CD4-positive, alpha-beta T cell treated with Interleukin-21 for 1 hour (primary cell): ENCODE results near the gene ZNF385C.
"Not testable (repeated sequence)": the region's sequence is repeated elsewhere in the genome, so short reads cannot be mapped to it uniquely, and the experiment has no call there.

Source experiments
- DNase-seq: peaks from one replicate; pipeline ENCODE4 v3.0.0-alpha.2; 2020

ZNF385C gene

GRCh38 chr17:42042598-42043319, 55.5 kb downstream of the ZNF385C start:
- DNase-seq, result no peak

DNA sequence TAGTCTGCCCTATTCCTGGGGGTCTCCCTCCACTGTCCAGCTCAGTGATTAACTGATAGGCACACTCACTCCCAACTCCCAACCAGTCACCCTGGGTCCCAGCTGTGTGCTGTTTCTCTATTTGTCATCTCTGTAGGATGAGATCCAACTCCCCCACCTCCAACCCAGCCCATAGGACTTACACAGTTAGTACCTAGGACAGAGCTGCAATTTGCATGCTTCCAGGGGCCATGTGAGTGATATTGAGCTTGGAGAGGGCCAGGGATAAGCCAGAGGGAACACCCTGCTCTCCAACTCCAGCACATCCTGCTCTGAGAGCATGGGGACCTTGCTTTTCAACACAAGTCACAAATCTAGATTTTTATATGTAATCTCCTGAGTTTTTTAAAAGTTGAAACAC, 56.7 kb downstream of the ZNF385C start:
- no peak for DNase-seq

GRCh38 chr17:42040818-42041217, 57.5 kb downstream of the ZNF385C start:
- no peak for DNase-seq

GRCh38 chr17:42039794-42040763, 58.2 kb downstream of the ZNF385C start:
- no peak for DNase-seq

GRCh38 chr17:42038221-42038973, 59.9 kb downstream of the ZNF385C start:
- DNase-seq, result no peak

GRCh38 chr17:42034059-42034458, 64.2 kb downstream of the ZNF385C start:
- DNase-seq, result no peak

GRCh38 chr17:42031584-42031983, 66.7 kb downstream of the ZNF385C start:
- no peak for DNase-seq

GRCh38 chr17:42028791-42029127, 69.5 kb downstream of the ZNF385C start:
- no peak for DNase-seq

- no peak for DNase-seq
These were observed 70.1 kb downstream of the ZNF385C start for GRCh38 chr17:42027961-42028790.

DNA sequence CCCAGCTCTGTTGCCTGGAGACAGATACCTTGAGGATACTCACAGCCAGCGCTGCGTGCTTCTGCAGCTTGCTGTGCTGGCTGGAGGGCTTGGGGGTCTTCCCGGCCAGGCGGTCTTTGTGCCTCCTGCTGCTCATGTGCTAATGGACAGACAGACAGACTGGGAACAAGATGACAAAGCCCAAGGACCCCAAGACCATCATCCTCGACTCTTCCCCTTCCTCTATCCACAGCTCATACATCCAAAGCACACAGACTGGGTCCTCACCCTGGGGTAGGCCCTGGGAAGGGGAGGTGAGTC, 70.7 kb downstream of the ZNF385C start:
- DNase-seq, result no peak

DNA sequence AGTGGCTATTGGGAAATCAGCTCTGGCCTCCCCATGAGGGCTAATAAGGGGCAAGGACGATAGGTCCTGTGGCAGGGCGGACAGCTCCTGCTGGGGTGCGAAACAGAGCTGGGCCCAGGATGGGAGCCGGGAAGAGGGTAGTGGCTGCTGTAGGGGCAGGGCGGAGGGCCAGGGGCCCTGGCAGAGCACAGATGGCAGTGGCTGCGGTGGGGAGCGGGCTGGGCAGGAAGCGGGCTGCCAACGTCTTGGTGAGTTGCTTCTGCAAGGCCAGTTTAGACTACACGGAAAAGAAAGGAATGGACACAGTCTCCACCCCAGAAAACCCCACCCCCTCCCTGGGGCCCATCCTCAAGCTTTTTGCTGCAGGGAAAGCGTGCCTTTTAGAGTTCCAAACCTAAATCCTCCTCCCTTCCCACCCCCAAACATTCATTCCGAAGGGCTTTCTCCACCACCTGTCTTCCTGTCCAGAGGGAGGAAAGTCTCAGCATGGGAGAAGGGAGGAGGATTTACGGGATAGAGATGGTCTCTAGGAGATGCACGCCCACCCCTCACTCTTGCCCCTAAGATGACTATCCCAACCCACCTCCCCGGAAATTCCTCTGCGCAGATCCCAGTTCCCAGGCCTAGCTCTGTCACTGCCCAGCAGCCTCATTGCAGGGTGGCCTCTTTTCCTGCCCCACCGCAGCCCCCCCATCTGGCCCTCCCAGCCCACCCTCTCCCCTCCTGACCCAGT, 71.2 kb downstream of the ZNF385C start:
- DNase-seq, result no peak

GRCh38 chr17:42025936-42026335, 72.3 kb downstream of the ZNF385C start:
- no peak for DNase-seq

DNA sequence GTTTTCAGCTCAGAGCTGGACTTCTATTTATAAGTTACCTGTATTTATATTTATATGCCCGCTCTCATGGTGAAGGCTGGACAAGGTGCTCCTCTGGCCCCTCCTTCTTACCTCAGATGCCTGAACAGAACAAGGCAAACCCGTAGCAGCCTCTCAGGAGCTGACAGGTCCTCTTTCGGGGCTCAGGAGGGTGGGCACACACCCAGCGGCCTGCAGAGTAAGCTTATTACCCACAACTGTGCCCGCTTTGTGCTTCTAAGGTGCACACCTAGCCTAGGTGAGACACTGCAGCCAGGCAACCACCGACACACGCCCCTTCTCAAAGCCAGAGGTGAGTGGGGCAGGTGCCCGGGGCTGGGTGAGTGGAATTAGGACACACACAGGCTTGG, 73.1 kb downstream of the ZNF385C start:
- DNase-seq, result no peak

DNA sequence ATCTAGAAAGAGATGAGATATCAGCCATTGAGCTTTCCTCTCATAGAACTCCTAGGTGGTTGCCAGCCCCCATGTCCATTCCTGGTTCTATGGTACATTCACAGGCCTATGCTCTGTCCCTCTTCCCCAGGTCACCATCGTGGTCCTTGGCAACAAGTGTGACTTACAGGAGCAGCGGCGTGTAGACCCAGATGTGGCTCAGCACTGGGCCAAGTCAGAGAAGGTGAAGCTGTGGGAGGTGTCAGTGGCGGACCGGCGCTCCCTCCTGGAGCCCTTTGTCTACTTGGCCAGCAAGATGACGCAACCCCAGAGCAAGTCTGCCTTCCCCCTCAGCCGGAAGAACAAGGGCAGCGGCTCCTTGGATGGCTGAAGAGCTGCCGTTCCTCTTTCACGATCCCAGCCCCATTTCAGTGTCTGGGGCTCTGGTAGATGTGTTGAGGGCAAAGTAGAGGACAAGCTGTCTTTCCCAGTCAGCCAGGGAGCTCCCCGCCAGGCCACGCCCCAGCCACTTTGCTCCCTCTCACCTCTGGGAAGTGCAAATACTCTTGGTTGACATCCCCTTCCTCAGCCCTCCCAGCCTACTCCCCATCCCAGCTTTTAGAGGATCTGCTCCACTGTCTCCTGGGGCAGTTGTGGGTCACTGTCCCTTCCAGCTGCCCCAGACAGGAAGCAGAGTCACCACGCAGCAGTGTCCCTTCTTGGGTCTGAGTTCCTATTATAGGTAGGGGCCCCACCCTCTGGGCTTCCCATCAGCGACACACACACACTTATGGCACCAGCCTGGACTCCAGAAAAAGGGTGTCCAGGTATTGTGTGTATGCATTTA, 74.5 kb downstream of the ZNF385C start:
- no peak for DNase-seq

DNA sequence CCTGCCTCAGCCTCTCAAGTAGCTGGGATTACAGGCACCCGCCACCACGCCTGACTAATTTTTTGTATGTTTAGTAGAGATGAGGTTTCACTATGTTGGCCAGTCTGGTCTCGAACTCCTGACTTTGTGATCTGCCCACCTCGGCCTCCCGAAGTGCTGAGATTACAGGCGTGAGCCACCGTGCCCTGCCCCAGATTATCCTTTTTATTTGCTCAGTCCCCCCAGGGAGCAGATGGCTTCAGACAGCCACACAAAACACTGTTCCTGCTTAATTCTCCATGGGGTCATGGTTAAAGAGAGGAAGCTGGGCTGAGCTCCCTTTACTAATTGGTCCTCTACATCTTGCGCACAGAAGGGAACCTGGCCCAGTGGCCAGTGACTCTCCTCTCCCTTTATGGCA, 77.4 kb downstream of the ZNF385C start:
- not testable (repeated sequence) for DNase-seq

DNA sequence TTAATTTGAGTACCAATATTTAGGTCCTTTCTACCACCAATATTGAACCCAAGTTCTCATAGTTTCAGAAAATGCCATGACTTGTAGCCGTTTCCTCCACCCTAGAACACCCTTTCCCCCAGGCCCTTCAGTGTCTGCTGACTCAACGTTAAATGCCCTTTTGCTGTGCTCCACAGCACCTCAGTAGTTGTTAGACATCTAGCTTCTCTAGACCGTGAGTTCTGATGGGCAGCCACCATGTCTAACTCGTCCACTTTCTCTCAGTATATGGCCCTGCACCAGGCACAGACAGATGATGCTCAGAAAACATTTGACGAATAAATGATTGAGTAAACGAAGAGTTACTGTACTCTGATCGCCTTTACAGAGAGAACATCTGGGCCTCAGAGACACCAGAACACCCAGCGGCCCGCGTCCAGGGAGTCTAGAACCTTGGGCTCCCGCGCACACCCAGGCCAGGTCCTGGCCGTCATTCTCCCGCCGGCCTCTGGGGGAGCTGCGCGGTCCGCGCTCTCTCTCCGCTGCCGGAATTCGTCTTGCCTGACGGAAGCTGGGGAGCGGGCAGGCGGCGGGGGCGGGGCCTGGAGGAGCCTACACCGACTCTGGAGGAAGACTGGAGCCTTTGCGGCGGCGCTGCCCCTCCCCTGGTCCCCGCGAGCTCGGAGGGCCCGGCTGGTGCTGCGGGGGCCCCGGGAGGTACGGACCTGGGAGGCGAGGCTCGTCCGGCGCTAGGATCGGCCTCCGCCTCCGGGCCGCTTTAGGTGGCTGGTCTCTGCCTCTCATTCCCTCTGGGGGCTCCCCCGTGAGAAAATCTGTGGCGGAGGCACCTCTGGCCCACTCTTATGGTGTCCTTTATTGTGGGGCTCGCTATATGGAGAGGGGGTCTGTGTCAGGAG, 78.5 kb downstream of the ZNF385C start, which contains the start of gene NKIRAS2:
Gene NKIRAS2 (plus strand): TSS at position 582 of the 896 bp plus-strand sequence. CDS start 1,488 bp downstream, outside the sequence.
- peak; percentile 94 for DNase-seq

- DNase-seq, result no peak
These were observed 79.3 kb downstream of the ZNF385C start for GRCh38 chr17:42018988-42019387.

GRCh38 chr17:42018339-42018738, 79.9 kb downstream of the ZNF385C start:
- no peak for DNase-seq

GRCh38 chr17:42017866-42018200, 80.4 kb downstream of the ZNF385C start:
- DNase-seq, result no peak
